ELF-1 (cell line): Measurements from ENCODE around the gene C1QTNF2.

Source experiments
- DNase-seq: peaks from one replicate; pipeline ENCODE4 v3.0.0-alpha.2; 2016; ENCODE audit warnings: low read depth, low spot score

C1QTNF2 gene

DNA sequence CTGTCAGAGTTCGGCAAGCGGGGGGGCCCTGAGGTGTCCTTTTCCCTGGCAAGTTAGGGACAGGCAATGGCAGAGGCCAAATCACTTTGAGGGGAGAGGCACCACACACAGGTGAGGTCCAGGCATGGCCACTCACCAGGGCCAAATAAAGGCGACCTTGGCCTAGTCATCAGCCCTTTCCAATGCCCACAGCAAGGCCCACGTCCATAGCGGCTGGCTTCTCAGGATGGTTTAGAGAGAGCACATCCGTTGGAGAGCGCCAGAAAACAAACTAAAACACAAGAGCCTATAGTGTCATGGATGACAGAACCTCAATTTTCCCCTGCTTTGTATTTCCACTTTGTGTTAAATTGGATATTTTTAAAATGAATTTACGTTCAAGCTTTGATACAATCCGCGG is 65.1 kb downstream of the C1QTNF2 start:
- DNase-seq: no peak

- no peak for DNase-seq
Measured at GRCh38 chr5:160303690-160304089, 66.7 kb downstream of the C1QTNF2 start.

GRCh38 chr5:160298189-160298588 is 72.2 kb downstream of the C1QTNF2 start:
- DNase-seq: no peak

- no peak for DNase-seq
Measured at GRCh38 chr5:160297776-160298175, 72.7 kb downstream of the C1QTNF2 start.
